ENCODE data around the gene PLAAT1. TPM values are rescaled to one million over a fixed set of nuclear protein-coding genes. Genes with fewer than 3 reads are reported as not detected.
A peak's percentile ranks its signal among the peaks of the same experiment; 100 is the strongest.

PLAAT1 gene
- 1 to 10 TPM; 2.6 to 3.7 (median 3.3) TPM for polyA plus RNA-seq (ENCODE audit: insufficient read length in 4 of 4)

- peak; percentile 31 to 57 (median 49) for DNase-seq (ENCODE audit: low read depth in 4 of 4, low spot score in 3 of 4)
These were observed at the start of gene PLAAT1 for GRCh38 chr3:193240850-193241706. Gene PLAAT1 (plus strand): TSS chr3:193241222. CDS start chr3:193255651, 14,429 bp downstream.

GRCh38 chr3:193194371-193194770 lies 46.7 kb upstream of the PLAAT1 start:
- DNase-seq (ENCODE audit: low read depth in 4 of 4, low spot score in 3 of 4), result no peak

- no peak for DNase-seq (ENCODE audit: low read depth in 4 of 4, low spot score in 3 of 4)
These were observed 44.3 kb upstream of the PLAAT1 start for GRCh38 chr3:193196746-193197145.

- no peak for DNase-seq (ENCODE audit: low read depth in 4 of 4, low spot score in 3 of 4)
These were observed 33.4 kb upstream of the PLAAT1 start for GRCh38 chr3:193207290-193208273.

- no peak for DNase-seq (ENCODE audit: low read depth in 4 of 4, low spot score in 3 of 4)
These were observed 30.4 kb upstream of the PLAAT1 start for GRCh38 chr3:193210618-193211017.

- DNase-seq (ENCODE audit: low read depth in 4 of 4, low spot score in 3 of 4), result no peak
These were observed 29.8 kb upstream of the PLAAT1 start for GRCh38 chr3:193211173-193211572.

GRCh38 chr3:193211984-193212383 lies 29.0 kb upstream of the PLAAT1 start:
- DNase-seq (ENCODE audit: low read depth in 4 of 4, low spot score in 3 of 4), result no peak

GRCh38 chr3:193212844-193213243 lies 28.2 kb upstream of the PLAAT1 start:
- no peak for DNase-seq (ENCODE audit: low read depth in 4 of 4, low spot score in 3 of 4)

- DNase-seq (ENCODE audit: low read depth in 4 of 4, low spot score in 3 of 4), result no peak
These were observed 26.6 kb upstream of the PLAAT1 start for GRCh38 chr3:193214445-193214844.

GRCh38 chr3:193225302-193226125 lies 15.5 kb upstream of the PLAAT1 start:
- no peak for DNase-seq (ENCODE audit: low read depth in 4 of 4, low spot score in 3 of 4)

GRCh38 chr3:193228206-193228605 lies 12.8 kb upstream of the PLAAT1 start:
- no peak for DNase-seq (ENCODE audit: low read depth in 4 of 4, low spot score in 3 of 4)

- DNase-seq (ENCODE audit: low read depth in 4 of 4, low spot score in 3 of 4), result no peak
These were observed 11.1 kb upstream of the PLAAT1 start for GRCh38 chr3:193229851-193230420.

- DNase-seq (ENCODE audit: low read depth in 4 of 4, low spot score in 3 of 4), result no peak
These were observed 10.4 kb upstream of the PLAAT1 start for GRCh38 chr3:193230610-193231009.

GRCh38 chr3:193231201-193231600 lies 9.8 kb upstream of the PLAAT1 start:
- DNase-seq (ENCODE audit: low read depth in 4 of 4, low spot score in 3 of 4), result no peak

GRCh38 chr3:193236599-193236998 lies 4.4 kb upstream of the PLAAT1 start:
- DNase-seq (ENCODE audit: low read depth in 4 of 4, low spot score in 3 of 4), result no peak

- DNase-seq (ENCODE audit: low read depth in 4 of 4, low spot score in 3 of 4), result no peak
These were observed 4.0 kb upstream of the PLAAT1 start for GRCh38 chr3:193237030-193237429.

GRCh38 chr3:193240436-193240849 lies 579 bp upstream of the PLAAT1 start:
- peak in 1 of 4 donors; percentile 4 for DNase-seq (ENCODE audit: low read depth in 4 of 4, low spot score in 3 of 4)

- no peak for DNase-seq (ENCODE audit: low read depth in 4 of 4, low spot score in 3 of 4)
These were observed 694 bp downstream of the PLAAT1 start for GRCh38 chr3:193241716-193242115.

GRCh38 chr3:193243571-193243970 lies 2.5 kb downstream of the PLAAT1 start:
- DNase-seq (ENCODE audit: low read depth in 4 of 4, low spot score in 3 of 4), result no peak
